Right atrium auricular region (tissue), 2 donors: ENCODE results near the gene TMEM150B. TPM values are rescaled to one million over a fixed set of nuclear protein-coding genes. Genes with fewer than 3 reads are reported as not detected.

Source experiments
- DNase-seq: peaks from one replicate; pipeline ENCODE4 v3.0.0-alpha.2; 2019; ENCODE audit warnings: low spot score
- H3K27ac ChIP-seq, 2 donors: fragments of 200-600 bp; sonication (generic); 1 replicate in 1 of 2; 2 replicates in 1 of 2; pipeline ENCODE4 v1.5.1; 2016 to 2019
- H3K27me3 ChIP-seq, 2 donors: fragments of 200-600 bp; sonication (generic); one replicate each; pipeline versions ENCODE4 v1.5.1 to v1.6.0; 2017 to 2019
- H3K36me3 ChIP-seq: fragments of 200-600 bp; sonication (generic); one replicate; pipeline ENCODE4 v1.5.1; 2016
- H3K4me1 ChIP-seq, 2 donors: fragments of 200-600 bp; sonication (generic); one replicate each; pipeline versions ENCODE4 v1.5.1 to v1.6.0; 2017 to 2019
- H3K4me3 ChIP-seq, 2 donors: fragments of 200-600 bp; sonication (generic); 1 replicate in 1 of 2; 2 replicates in 1 of 2; pipeline ENCODE4 v1.5.1; 2017 to 2019; ENCODE audit warnings: mild to moderate bottlenecking in 1 of 2, moderate library complexity in 1 of 2
- H3K9me3 ChIP-seq, 2 donors: fragments of 200-600 bp; sonication (generic); one replicate each; pipeline ENCODE4 v1.5.1; 2019
- total RNA-seq, 2 donors: library from RNA; depleted of rRNA; stranded (reverse); fragments of >200 nt; gene quantifications; one replicate each; pipeline ENCODE4 v1.1.0, GENCODE V29; 2016
- TF ChIP-seq, protein P1 (sequence below), 2 donors: fragments of 200-600 bp; sonication (generic); IDR thresholded peaks; one replicate each; pipeline ENCODE4 v1.5.1; 2019; ENCODE audit warnings: antibody characterized with exemption in 2 of 2

The TMEM150B gene
- total RNA-seq, 2 donors from 2014 or later, result 3.3 TPM; not detected in 1

DNA sequence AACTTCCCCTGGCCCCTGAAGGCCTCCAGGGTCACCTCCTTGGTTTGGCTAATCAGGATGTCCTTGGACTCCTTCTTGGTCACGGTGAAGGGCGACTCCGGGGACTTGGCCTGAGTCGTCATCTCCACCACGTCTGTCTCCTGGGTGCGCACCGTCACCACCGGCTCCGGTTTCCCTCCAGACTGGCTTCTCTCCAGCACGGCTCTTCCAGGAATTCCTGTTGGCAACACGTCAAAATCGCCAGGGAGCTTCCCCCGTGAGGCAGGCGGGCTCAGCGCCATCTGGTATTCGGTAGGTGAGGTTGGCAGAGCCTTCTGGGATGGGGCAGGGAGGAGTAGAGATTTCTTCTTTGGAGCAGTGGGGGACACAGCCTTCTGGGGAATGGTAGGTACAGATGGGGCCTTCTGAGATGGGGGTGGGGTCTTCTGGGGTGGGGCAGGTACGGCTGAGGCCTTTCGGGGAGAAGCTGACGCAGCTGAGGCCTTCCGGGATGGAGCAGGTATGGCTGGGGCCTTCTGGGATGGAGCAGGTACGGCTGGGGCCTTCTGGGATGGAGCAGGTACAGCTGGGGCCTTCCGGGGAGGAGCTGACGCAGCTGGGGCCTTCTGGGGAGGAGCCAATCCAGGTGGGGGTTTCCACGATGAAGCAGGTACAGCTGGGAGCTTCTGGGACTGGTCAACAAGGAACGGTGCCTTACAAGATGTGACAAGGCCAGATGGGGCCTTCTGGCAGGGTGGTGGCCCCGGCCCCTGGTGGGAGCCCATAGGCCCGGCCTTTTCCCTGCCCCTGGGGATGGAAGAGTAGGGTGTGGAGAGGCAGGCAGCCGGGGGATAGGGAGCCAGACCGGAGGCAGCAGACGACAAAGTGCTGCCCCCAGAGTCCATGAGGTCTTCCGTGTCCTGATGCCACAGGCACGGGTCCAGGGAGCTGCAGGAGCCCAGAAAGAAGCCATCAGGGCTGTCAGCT lies 34.1 kb upstream of the TMEM150B start:
- Histone ChIP-seq H3K27me3 (peaks cover 0 to 6% of the 10 kb centered on the region in 2 donors), H3K4me3 (no peak overlapping the region), H3K4me1 (peaks cover 0 to 10% of the 10 kb centered on the region in 2 donors), H3K9me3 (no peaks in the 10 kb centered on the region), H3K36me3 (no peaks in the 10 kb centered on the region), H3K27ac (no peak overlapping the region)
- no peak for DNase-seq
- TF ChIP-seq, protein P1, sequence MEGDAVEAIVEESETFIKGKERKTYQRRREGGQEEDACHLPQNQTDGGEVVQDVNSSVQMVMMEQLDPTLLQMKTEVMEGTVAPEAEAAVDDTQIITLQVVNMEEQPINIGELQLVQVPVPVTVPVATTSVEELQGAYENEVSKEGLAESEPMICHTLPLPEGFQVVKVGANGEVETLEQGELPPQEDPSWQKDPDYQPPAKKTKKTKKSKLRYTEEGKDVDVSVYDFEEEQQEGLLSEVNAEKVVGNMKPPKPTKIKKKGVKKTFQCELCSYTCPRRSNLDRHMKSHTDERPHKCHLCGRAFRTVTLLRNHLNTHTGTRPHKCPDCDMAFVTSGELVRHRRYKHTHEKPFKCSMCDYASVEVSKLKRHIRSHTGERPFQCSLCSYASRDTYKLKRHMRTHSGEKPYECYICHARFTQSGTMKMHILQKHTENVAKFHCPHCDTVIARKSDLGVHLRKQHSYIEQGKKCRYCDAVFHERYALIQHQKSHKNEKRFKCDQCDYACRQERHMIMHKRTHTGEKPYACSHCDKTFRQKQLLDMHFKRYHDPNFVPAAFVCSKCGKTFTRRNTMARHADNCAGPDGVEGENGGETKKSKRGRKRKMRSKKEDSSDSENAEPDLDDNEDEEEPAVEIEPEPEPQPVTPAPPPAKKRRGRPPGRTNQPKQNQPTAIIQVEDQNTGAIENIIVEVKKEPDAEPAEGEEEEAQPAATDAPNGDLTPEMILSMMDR (IDR thresholded peaks at IDR 0.05), result no peak

DNA sequence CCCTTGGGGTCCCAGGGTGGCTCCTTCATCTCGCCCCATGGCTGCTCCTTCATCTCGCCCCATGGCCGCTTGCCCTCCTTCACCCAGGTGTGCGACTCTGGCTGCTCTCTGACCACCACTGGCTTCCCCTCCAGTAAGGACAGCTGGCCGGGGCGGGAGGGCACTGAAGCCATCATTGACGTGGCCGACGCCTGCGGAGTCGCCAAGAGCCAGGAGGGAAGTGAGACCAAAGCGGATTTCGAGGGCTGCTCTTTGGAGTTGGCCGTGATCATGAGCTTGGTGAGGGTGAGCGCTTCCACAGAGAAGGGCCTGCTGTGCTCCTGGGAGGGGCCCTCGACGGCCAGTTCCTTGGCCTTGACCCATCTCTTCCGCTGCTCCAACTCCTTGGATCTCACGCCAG lies 33.4 kb upstream of the TMEM150B start:
- H3K4me1 ChIP-seq, result peaks cover 0 to 18% of the 10 kb centered on the region in 2 donors
- H3K4me3 ChIP-seq, result no peak overlapping the region
- H3K27ac ChIP-seq, result no peak overlapping the region
- no peaks in the 10 kb centered on the region for H3K9me3 ChIP-seq
- no peak for DNase-seq
- peaks cover 4 to 13% of the 10 kb centered on the region in 2 donors for H3K27me3 ChIP-seq
- TF ChIP-seq, protein P1 (IDR thresholded peaks at IDR 0.05), result no peak
- no peaks in the 10 kb centered on the region for H3K36me3 ChIP-seq

DNA sequence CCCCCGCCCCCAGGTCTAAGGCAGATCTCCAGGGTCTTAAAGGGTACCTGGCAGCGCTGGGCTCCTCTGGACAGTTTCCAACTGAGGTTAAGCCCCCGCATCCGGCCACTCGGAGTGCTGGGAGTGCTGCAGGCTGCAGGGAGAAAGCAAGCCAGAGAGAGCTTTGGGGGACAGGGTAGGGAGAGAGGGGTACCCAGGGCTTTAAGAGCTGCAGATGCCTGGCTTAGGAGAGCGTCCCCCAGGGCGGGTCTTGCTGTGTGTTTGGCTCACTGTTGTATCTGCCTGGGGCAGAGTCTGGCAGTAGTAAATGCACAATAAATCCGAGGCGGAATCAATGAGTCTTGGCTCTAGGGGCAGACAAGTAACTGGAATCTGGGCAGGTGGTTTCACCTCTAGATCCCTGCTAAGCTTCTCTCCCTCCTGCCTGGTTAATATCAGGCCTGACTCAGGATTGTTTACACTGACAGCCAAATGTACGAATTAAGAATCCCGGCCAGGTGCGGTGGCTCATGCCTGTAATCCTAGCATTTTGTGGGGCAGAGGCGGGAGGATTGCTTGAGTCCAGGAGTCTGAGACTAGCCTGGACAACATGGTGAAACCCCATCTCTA lies 30.2 kb upstream of the TMEM150B start:
- H3K9me3 ChIP-seq, result no peaks in the 10 kb centered on the region
- H3K36me3 ChIP-seq, result no peaks in the 10 kb centered on the region
- TF ChIP-seq, protein P1 (IDR thresholded peaks at IDR 0.05), result no peak
- H3K27me3 ChIP-seq, result peaks cover 21 to 33% of the 10 kb centered on the region in 2 donors
- no peak for DNase-seq
- H3K27ac ChIP-seq, result no peak overlapping the region
- no peak overlapping the region for H3K4me3 ChIP-seq
- H3K4me1 ChIP-seq, result peaks cover 0 to 23% of the 10 kb centered on the region in 2 donors

DNA sequence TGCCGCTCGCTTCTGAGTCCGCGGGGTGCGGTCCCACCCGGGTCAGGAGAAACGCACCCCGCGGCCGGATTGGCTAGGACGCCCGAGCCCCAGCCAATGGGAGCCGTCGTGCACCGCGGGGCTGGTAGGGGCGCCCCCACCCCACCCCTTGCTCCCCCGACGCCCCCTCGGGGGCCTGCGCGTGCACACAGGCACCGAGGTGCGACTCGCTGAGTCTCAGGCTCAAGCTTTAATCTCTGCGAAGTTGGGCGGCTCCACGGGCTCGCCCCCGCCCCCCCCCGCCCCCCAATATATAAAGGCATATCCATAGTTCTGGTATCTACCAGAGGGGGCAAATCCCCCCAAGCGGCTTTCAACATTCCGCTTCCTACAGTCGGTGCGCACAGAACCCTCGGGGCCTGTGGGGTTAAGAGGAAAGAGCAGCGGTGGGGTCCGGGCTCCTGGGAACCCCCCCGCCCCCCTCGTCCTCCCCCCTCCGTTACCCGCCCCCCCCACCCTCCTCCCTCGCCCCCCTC lies 29.6 kb upstream of the TMEM150B start, which contains the start of gene COX6B2:
Gene COX6B2, minus strand, starts transcription at position 22 of the 515 bp plus-strand sequence. CDS start 198 bp downstream, outside the sequence.
- Histone ChIP-seq H3K27me3 (peaks cover 21 to 33% of the 10 kb centered on the region in 2 donors), H3K36me3 (no peaks in the 10 kb centered on the region), H3K27ac (no peak within 1 kb of the TSS), H3K4me1 (peaks cover 0 to 23% of the 10 kb centered on the region in 2 donors), H3K4me3 (peak within 1 kb of the TSS; percentile 18 to 45), H3K9me3 (no peaks in the 10 kb centered on the region)
- TF ChIP-seq, protein P1 (IDR thresholded peaks at IDR 0.05), result no peak
- DNase-seq, result no peak

DNA sequence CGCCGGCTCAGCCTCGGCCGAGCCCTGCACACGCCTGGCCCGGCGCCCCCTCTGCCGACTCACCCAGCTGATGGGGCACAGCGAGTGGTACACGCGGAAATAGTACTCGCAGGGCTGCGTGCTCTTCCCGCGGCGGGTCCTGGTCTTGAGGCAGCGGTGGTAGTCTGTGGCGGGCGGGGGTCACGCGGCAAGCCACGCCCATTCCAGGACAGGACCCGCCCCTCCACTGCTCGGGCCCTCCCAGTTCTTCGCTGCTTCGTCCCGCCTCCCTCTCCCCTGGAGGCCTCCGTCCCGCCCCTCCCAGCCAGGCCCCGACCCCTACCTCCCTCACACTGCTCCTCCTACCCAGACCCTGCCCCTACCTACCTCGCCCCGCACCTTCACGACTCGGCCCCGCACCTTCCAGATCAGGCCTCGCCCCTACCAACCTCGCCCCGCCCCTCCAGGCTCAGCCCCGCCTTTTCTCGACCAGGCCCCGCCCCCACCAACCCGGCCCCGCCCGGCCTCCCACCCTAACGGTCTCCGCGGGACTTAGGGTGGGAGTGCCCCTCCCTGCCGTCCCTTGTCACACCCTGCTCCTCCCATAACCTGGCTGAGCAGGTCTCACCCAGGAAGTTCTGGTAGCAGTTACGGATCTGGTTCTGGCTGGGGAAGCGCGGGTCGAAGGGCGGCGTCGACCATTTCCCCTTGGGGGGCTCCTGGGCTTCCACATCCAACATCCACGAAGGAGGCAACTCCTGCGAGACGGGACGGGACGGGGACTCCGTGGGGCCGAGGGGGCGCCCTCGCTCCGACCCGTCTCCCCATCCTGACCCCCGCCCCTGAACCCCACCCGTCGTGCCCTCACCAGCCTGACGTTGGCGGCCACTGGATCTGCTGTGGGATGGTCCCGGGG lies 28.9 kb upstream of the TMEM150B start:
- TF ChIP-seq, protein P1 (IDR thresholded peaks at IDR 0.05), result no peak
- peaks cover 0 to 23% of the 10 kb centered on the region in 2 donors for H3K4me1 ChIP-seq

More for the DNA sequence above, 28.9 kb upstream of the TMEM150B start:
- no peak for DNase-seq
- Histone ChIP-seq H3K9me3 (no peaks in the 10 kb centered on the region), H3K36me3 (no peaks in the 10 kb centered on the region), H3K4me3 (peak overlapping the region; percentile 18 to 45), H3K27ac (no peak overlapping the region), H3K27me3 (peaks cover 21 to 33% of the 10 kb centered on the region in 2 donors)
